ENCODE data around the gene DGLUCY.
"Not testable (repeated sequence)": the region's sequence is repeated elsewhere in the genome, so short reads cannot be mapped to it uniquely, and the experiment has no call there.

The DGLUCY gene

DNA sequence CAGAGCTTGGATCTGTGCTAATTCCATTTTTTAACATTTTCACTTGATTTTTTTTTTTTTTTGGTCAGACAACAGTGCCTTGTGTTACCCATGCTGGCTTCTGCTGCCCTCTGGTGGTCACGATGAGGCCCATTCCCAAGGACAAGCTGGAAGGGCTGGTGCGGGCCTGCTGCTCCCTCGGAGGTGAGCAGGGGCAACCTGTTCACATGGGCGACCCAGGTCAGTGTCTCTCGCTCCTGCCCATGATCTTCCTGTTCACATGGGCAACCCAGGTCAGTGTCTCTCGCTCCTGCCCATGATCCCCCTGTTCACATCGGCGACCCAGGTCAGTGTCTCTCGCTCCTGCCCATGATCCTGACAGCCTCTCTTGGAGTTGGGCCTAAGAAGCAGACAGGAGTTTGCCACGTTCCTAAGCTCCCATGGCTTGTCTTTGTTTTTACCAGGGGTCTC lies 59.4 kb downstream of the DGLUCY start:
- peak; percentile 72 for DNase-seq

DNA sequence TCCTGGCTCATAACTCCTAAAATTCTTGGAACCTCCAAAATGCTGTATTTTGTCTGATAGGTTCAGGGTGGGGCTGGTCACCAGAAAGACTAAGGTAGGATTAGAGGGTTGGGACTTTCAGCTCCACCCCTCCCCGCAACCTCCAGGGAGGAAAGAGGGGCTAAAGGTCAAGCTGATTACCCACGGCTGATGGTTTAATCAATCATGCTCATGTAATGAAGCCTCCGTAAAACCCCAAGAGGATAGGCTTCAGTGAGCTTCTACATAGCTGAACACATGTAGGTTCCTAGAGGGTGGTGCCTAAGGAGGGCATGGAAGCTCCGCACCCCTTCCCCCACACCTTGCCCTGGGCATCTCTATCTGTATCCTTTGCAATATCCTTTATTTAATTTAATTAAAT lies 60.0 kb downstream of the DGLUCY start:
- DNase-seq = no peak

DNA sequence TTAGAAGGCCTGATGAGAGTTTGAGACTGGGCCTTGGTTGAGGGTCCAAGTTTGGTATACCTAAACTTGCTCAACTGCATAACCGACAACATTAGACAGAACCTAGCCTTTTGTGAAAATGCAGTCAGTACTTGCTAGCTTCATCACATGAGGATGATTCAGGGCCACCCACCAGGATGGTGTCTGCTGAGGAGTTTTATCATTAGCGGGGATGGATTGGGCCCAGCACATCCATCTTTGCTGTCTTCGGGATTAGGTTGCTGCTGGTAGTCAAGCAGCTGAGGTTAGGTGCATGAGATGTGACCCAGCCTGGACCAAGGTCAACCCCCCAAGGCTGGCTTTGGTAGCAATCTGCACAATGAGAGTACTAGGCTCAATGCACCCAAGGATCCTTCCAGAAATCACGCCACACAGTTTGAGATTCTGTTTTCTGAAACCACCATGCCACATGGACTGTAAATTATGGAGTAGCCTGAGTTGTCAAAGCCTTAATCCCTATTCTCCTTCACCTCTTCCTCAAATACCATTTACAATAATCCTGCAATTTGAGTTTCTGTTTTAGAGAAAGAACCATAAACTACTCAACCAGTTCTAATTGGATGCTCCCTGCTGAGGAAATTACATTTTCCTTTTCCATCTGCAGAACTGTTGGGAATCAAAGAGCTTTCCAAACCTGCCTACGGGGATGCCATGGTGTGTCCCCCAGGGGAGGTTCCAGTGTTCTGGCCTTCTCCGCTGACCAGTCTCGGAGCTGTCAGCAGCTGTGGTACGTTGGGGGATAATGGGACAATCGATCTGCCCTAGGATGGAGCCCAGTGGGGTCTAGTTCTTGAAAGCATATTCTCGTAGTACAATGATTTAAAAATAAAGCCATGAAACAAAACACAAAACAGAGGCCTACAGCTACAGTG lies 61.7 kb downstream of the DGLUCY start:
- no peak for DNase-seq

DNA sequence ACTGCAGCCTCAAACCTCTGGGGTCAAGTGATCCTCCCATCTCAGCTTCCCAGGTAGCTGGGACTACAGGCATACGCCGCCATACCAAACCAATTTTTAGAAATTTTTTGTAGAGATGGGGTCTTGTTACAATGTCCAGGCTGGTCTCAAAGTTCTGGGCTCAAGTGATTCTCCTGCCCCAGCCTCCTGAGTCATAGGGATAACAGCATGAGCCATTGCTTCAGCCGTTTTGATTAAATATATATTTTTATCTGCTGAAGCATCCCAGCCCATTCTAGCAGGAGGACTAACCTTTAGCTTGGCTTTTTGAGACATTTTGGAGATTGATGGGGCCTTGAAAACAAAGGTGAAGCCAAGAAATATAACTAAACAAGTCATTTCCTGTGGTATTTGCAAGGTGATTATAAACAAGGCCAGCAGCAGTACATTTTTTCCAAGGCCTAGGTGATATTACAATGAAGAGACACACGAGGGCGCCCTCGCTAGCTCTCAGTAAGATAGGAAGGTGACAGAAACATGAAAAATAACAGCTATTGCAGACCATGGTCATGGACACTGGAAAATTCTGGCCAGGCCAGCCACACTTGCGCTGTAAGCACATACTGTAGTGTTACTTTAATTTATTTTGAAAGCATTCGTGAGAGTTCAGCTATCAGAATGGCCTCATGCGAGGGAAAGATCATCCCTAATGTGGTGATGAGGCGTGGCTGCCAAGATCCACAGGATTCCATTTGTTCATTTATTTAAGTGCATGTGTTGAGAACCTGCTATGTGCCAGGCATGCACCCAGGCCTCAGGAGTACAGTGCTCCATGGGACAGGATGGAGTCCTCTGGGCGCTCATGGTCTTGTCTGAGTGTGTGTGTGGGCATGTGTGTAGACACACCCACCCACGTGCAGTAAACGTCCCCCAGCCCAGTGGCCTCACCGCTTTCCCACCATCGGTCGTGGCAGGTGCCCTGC lies 63.5 kb downstream of the DGLUCY start:
- DNase-seq = peak; percentile 57

DNA sequence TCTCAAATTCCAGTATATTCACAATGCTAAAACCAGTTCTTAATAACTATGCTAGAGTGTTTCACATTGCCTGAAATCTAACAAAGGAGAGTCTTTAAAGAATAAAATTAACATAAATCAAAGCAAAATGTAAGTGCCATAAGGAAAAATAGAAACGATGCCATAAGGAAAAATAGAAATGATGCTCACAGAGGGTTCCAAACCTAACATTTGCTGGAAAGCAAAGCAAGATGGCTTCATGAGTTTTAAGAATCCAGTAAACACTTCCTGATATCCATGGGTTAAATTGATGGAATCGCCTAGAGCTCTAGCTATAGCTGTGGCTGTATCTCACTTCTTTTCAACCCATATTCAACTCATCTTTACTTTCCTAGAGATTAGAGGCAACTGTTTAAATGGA lies 66.7 kb downstream of the DGLUCY start:
- DNase-seq = no peak

DNA sequence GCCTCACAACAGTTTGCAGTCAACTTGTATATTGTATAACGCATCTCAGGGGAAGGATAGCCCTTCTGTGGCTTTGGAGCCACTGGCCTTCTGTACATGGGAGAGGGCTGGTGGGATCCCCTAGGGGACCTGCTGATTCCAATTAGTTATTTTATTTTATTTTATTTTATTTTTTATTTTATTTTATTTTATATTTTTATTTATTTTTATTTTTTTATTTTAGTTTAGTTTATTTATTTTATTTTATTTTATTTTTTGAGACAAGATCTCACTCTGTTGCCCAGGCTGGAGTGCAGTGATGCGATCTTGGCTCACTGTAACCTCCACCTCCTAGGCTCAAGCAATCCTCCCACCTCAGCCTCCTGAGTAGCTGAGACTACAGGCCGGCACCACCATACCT lies 68.9 kb downstream of the DGLUCY start:
- not testable (repeated sequence) for DNase-seq

DNA sequence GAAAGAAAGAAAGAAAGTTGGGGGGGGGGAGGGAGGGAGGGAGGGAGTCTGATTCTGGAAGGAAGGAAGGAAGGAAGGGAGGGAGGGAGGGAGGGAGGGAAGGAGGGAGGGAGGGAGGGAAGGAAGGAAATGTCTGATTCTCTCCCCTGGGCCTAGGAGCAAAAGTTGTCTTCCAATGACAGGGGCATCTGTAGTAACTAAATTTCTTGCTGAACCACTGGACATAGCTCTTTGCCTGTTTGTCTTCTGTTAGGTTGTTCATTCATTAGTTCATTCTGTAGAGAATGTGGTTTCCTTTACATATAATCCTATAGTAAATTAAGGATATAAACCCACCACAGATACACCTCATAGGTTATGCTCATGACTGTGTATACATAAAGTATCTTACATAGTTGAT lies 70.7 kb downstream of the DGLUCY start:
- DNase-seq = no peak

DNA sequence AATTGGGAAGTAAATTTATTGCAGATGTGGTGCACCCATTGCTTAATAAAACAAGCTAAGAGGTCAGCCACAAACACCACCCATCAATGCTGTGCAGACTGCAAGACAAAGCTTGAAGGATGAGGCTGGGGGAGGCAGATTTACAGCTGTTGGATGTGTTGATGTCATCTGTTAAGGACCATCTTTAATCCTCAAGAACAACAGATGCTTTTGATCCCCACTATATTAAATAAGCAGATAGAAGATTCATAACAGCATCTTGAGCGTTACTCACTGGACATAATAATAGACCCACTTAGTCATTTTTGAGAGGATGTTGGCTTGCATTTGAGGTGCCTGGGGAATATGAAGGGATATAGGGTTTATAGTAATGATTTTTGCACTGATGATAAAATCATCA lies 71.8 kb downstream of the DGLUCY start:
- peak; percentile 70 for DNase-seq

DNA sequence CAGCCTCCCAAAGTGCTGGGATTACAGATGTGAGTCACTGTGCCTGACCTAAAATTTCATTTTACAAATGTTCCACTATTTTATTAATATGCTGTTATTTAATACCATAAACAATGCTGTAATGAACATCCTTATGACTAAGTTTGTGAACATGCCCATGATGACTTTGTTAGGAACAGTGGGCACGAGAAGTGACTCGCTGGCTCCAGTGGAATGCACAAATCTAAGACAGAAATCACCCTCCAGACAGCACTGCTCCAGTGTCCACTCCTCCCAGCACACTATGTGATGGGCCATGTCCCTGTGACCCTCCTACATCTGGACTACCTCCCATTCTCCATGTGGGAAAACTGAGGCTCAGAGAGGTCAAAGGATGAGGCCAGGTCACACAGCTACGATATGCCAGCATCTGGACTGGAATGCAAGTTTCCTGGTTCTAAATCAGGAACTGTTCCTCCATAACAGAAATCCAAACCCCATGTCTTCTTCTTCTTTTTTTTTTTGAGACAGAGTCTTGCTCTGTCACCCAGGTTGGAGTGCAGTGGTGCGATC lies 72.7 kb downstream of the DGLUCY start:
- DNase-seq = peak; percentile 15

DNA sequence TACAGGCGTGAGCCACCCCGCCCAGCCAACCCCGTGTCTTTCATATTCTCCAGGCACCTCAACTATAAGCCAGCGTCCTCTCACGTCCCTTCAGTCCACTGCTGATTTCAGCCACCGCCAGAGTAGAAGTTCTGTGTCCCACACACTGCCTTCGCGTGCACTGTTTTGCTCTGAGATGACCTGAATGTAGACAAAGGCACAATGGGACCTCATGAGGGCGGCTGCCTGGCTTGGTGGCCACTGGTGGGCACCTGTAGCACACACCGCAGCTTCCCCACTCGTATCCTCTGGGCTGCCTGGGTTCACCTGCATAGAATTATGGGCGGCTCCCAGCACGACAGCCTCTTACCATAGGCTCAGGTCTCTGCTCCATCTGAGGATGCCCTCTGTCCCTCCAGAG lies 73.4 kb downstream of the DGLUCY start:
- DNase-seq = no peak

DNA sequence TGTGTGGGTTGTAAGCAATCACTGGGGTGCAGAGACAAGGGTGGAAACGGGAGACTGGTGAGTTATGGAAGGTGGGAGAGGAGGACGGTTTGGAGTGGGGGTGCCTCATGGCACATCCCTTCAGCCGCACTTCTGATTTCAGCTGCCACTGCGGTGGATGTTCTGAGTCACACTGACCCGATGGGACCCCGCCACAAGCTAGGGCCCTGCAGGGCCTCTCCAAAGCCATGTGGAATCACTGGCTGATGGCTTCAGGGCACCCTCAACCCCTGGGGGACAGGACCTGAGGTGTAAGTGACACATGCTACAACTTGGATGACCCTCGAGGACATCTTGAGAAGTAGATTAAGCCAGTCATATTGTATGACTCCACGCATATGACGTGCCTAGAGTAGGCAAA lies 77.0 kb downstream of the DGLUCY start:
- DNase-seq = no peak

DNA sequence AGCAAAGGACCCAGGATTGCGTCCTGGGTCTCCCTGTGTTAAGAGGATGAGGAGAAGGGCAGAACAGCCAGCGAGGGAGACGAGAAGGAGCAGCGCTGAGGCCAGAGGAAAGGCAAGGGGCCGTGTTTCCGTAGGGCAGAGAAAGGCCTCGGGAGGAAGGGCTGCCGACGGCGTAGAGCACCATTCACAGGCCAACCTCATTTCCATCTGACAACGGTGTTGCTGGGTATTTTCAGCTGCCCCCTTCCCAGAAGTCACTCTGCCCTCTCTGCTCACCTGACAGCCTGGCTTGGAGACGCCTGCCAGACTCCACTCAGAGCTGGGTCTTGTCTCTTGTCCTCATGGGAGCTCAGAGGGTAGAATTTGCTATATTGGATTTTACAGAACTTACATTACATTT lies 79.2 kb downstream of the DGLUCY start:
- DNase-seq = no peak

DNA sequence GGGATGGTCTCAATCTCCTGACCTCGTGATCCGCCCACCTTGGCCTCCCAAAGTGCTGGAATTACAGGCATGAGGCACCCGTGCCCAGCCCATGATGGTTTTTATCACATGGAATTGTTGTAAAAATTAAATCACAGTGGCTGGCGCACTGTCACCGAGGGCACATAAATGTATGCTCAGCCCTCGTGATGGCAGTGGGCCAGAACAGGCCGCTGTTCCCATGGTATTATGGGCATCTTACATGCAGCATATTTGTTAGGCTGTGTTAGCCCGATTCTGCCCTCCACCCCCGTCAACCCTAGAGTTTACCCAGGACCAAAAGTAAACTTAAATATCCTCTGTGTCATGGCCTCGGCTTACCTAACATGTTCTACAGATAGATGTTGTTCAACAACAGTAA lies 82.0 kb downstream of the DGLUCY start:
- no peak for DNase-seq

DNA sequence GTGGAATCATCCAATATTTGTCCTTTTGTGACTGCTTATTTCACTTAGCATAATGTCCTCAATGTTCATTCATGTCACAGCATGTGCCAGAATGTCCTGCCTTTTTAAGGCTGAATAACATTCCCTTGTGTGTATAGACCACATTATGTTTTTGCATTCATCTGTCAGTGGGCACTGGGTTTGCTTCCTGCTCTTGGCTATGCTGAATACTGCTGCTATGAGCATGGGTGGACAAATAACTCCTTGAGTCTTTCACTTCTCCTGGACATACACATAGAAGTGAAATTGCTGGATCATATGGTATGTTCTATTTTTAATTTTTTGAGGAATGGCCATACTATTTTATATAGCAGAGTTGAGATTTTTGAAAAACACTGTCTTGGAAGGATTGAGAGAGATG lies 83.8 kb downstream of the DGLUCY start:
- DNase-seq = no peak

DNA sequence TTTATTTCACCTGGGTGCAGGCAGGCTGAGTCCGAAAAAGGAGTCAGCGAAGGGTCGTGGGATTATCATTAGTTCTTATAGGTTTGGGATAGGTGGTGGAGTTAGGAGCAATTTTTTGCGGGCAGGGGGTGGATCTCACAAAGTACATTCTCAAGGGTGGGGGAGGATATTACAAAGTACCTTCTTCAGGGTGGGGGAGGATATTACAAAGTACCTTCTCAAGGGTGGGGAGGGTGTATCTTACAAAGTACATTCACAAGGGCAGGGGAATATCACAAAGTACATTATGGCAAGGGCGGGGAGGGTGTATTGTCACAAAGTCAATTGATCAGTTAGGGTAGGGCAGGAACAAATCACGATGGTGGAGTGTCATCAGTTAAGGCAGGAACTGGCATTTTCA lies 86.9 kb downstream of the DGLUCY start:
- not testable (repeated sequence) for DNase-seq

DNA sequence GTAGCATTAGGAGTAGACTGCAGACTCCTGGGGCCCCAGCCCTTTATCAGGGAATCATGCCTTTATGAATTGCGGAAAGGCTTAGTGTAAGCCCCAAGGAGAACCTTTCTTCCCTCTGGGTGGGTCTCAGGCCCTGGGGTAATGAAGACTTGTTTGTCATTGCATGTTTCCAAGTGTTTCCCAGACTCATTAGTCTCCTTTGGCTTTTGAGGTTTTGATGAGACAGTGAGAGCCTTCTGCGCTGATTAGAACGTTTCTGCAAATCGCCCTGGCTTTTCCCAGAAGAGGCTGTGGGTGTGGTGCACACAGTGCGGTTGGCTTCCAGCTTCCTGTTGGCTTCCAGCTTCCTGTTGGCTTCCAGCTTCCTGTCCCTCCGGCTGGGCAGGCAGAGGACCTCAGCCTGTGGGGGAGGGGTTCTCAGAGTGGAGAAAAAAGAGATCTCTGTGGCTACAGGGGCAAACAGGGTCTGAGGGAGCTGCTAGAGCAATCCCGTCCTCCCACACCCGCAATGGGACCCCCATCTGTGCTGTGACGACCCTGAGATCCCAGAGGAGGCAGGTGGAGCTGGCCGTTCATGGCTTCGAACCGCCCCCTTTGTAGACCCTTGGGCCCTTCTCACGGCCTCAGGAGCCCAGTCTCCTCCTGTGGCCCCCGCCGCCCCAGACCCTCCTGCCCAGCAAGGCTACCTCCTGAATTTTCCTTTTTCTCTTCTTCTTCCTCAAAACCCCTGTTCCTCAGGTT lies 88.5 kb downstream of the DGLUCY start:
- no peak for DNase-seq

DNA sequence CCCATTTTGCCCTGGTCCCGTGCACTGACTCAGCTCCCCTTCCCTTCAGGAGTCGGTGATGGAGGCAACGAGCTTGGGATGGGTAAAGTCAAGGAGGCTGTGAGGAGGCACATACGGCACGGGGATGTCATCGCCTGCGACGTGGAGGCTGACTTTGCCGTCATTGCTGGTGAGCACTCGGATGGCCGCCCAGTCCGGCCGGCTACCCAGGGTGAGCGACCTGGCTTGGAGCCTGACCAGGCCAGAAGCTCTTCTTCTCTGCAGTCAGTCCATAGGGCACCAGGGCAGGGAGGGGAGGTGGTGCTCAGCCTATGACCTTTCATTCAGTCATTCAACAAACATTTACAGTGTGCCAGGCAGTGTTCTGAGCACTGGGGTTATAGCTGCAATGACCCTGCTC lies 90.8 kb downstream of the DGLUCY start:
- DNase-seq = no peak

DNA sequence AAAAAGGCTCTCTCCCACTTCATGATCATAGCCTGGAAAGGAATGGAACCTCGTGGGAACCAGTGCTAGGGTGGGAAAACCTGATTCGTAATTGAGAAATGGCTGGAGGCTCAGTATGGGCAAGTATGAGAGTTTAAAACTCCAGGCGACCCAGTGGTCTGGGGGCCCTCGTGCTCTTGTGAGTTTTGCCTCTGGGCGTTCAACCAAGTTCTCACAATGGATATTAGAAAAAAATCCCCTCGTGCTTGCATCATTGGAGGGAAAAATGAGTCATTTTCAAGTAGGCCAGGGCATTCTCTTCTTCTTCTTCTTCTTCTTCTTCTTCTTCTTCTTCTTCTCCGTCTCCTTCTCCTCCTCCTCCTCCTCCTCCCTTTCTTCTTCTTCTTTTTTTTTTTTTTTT lies 91.6 kb downstream of the DGLUCY start:
- DNase-seq = no peak

DNA sequence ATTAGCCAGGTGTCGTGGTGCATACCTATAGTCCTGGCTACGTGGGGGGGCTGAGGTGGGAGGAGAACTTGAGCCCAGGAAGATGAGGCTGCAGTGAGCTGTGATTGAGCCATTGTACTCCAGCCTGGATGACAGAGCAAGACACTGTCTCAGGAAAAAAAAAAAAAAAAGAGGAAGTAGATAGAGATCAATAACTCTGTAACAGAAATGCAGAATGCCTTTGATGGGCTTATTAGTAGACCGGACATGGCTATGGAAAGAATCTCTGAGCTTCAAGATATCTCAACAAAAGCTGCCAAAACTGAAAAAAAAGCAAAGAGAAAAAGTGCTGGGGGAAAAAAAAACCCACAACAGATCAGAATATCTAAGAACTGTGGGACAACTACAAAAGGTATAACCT lies 93.1 kb downstream of the DGLUCY start:
- DNase-seq = no peak

DNA sequence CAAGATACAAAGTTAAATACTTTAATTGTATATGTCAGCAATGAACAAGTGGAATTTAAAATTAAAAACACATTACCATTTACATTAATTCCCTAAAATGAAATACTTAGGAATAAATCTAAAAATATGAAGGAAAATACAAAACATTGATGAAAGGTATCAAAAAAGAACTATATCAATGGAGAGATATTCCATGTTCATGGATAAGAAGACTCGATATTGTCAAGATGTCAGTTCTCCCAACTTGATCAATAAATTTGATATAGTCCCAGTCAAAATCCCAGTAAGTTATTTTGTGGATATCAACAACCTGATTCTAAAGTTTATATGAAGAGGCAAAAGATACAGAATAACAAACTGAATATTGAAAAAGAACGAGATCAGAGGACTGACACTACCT lies 97.1 kb downstream of the DGLUCY start:
- no peak for DNase-seq

DNA sequence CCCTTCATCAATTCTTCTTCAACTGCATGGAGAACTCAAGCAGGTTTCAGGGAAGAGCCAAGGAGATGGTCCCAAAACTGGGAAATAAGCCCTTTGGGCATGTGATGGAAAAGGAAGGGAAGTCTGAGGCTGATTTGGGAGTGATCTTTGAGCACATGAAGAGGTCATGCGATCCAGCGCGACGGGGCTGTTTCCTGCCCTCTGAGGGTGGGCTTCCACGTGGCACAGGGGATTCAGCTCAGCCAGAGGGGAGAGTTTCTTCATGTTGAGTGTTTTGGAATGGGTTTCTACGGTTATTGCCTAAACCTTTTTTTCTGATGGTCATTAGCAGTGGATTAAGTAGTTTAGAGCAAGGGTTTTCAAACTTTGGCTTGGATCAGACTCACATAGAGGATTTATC lies 100.4 kb downstream of the DGLUCY start:
- no peak for DNase-seq

DNA sequence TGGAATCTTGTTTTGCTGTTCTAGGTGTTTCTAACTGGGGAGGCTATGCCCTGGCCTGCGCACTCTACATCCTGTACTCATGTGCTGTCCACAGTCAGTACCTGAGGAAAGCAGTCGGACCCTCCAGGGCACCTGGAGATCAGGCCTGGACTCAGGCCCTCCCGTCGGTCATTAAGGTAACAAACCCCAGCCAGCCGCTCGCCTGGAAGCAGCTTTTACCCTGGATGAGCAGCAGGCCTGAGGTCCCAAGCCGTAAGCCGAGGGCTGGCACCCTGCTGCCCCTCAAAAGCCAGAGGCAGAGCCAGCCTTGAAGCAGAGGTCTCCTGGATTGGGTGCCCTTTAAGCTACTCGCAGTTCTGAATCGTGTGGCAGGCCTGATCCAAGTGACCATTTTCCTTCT lies 101.5 kb downstream of the DGLUCY start:
- no peak for DNase-seq

Measured in fibroblast of skin of abdomen (primary cell).